RWPE2 (cell line): ENCODE measurements around the gene E2F7.

Experiments
- ATAC-seq: fragments of 200-7000 bp; cut with Tn5 transposase; 3 replicates; pipeline ENCODE4 v1.9.1; 2021; ENCODE audit warnings: low read depth
- DNase-seq: peaks from one replicate; pipeline ENCODE4 v3.0.0-alpha.2; 2020; ENCODE audit warnings: low spot score
- H3K27ac ChIP-seq: fragments of 450-650 bp; 2 replicates; pipeline ENCODE4 v1.5.1; 2017; ENCODE audit warnings: mild to moderate bottlenecking; ENCODE audit not compliant: poor library complexity, severe bottlenecking
- H3K27me3 ChIP-seq: fragments of 250-450 bp; sonication (Bioruptor Pico); 2 replicates; pipeline ENCODE4 v1.5.1; 2021; ENCODE audit warnings: mild to moderate bottlenecking, moderate library complexity; ENCODE audit not compliant: insufficient read depth, poor library complexity, severe bottlenecking
- H3K36me3 ChIP-seq: fragments of 250-450 bp; sonication (Bioruptor Pico); 2 replicates; pipeline ENCODE4 v1.5.1; 2020; ENCODE audit warnings: low read depth, mild to moderate bottlenecking, moderate library complexity
- H3K4me1 ChIP-seq: fragments of 250-450 bp; sonication (Bioruptor Pico); 2 replicates; pipeline ENCODE4 v1.5.1; 2021; ENCODE audit warnings: mild to moderate bottlenecking, moderate library complexity; ENCODE audit not compliant: insufficient read depth, poor library complexity, severe bottlenecking
- H3K4me3 ChIP-seq: fragments of 250-450 bp; sonication (Bioruptor Pico); 2 replicates; pipeline ENCODE4 v1.5.1; 2021; ENCODE audit warnings: mild to moderate bottlenecking, moderate library complexity; ENCODE audit not compliant: severe bottlenecking
- H3K9me3 ChIP-seq: fragments of 250-450 bp; sonication (Bioruptor Pico); 2 replicates; pipeline ENCODE4 v1.5.1; 2021; ENCODE audit warnings: mild to moderate bottlenecking, moderate library complexity; ENCODE audit not compliant: severe bottlenecking
- CTCF ChIP-seq: fragments of 450-650 bp; IDR thresholded peaks from one replicate; pipeline ENCODE4 v1.5.1; 2017; ENCODE audit warnings: mild to moderate bottlenecking, moderate library complexity; ENCODE audit not compliant: poor library complexity, severe bottlenecking

Gene E2F7

GRCh38 chr12:77064896-77065360 lies 441 bp downstream of the E2F7 start:
- no peak for DNase-seq
- ATAC-seq: peak; percentile 35; the same call in 2 of the 3 replicates

GRCh38 chr12:77062846-77063461 lies 2.4 kb downstream of the E2F7 start:
- H3K4me1 ChIP-seq: peaks cover 22% of the 10 kb centered on the region
- H3K4me3 ChIP-seq: no peak overlapping the region
- peak overlapping the region; percentile 6 for H3K27ac ChIP-seq
- H3K9me3 ChIP-seq: no peaks in the 10 kb centered on the region
- DNase-seq (no peak), ATAC-seq (no peak)
- no peak for TF ChIP-seq CTCF
- H3K36me3 ChIP-seq: peaks cover 57% of the 10 kb centered on the region
- no peaks in the 10 kb centered on the region for H3K27me3 ChIP-seq

More at GRCh38 chr12:77064896-77065360, 441 bp downstream of the E2F7 start:
- no peaks in the 10 kb centered on the region for H3K9me3 ChIP-seq
- H3K36me3 ChIP-seq: peaks cover 41% of the 10 kb centered on the region
- peaks cover 15% of the 10 kb centered on the region for H3K4me1 ChIP-seq
- H3K27me3 ChIP-seq: no peaks in the 10 kb centered on the region
- peak overlapping the region; percentile 81 for H3K4me3 ChIP-seq
- peak overlapping the region; percentile 73 for H3K27ac ChIP-seq
- TF ChIP-seq CTCF: no peak

GRCh38 chr12:77062396-77062795 lies 3.0 kb downstream of the E2F7 start:
- no peak for TF ChIP-seq CTCF
- no peak overlapping the region for H3K27ac ChIP-seq
- DNase-seq (no peak), ATAC-seq (no peak)
- H3K27me3 ChIP-seq: no peaks in the 10 kb centered on the region
- H3K4me1 ChIP-seq: peaks cover 22% of the 10 kb centered on the region
- no peaks in the 10 kb centered on the region for H3K9me3 ChIP-seq
- H3K4me3 ChIP-seq: no peak overlapping the region
- H3K36me3 ChIP-seq: peaks cover 62% of the 10 kb centered on the region

- DNase-seq (no peak), ATAC-seq (no peak)
- peaks cover 75% of the 10 kb centered on the region for H3K36me3 ChIP-seq
Measured at GRCh38 chr12:77060883-77061240, 4.5 kb downstream of the E2F7 start.

More at GRCh38 chr12:77060883-77061240, 4.5 kb downstream of the E2F7 start:
- Histone ChIP-seq H3K4me1 (peaks cover 14% of the 10 kb centered on the region), H3K27ac (peak overlapping the region; percentile 70), H3K9me3 (no peaks in the 10 kb centered on the region), H3K4me3 (no peak overlapping the region), H3K27me3 (no peaks in the 10 kb centered on the region)
- TF ChIP-seq CTCF: no peak
